ENCODE results near the gene CHIC2. TPM values are rescaled to one million over a fixed set of nuclear protein-coding genes. Genes with fewer than 3 reads are reported as not detected.
A peak's percentile ranks its signal among the peaks of the same experiment; 100 is the strongest.
"Not testable (repeated sequence)": the region's sequence is repeated elsewhere in the genome, so short reads cannot be mapped to it uniquely, and the experiment has no call there.

Gene CHIC2
- total RNA-seq, 1 experiment from 2014 or later: 14.4 TPM

DNA sequence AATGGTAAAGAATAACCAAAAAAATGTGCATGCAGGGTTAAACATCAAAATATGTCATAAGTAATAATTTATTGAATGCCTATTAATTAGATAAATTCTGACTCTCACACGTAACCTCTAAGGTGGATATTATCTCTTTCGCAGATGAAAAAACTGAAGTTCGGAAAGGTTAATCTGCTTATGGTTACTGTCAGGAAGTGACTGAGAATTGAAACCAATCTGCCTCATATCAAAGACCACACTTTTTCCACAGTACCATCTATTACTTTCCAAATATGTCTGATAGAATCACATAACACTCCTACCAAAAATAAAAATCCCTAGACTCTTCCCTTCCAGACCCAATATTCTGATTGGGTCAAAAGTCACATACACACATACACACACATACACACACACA is 6.2 kb downstream of the CHIC2 start:
- no peak for DNase-seq
- H3K36me3 ChIP-seq (replicated peaks; ENCODE audit: control insufficient read depth, insufficient read depth, low read length): no peaks in the 10 kb centered on the region
- no peak overlapping the region for H3K4me3 ChIP-seq (ENCODE audit: insufficient read depth, low read depth, low read length)
- H3K27me3 ChIP-seq (ENCODE audit: control insufficient read depth, insufficient read depth, low read length): no peaks in the 10 kb centered on the region

DNA sequence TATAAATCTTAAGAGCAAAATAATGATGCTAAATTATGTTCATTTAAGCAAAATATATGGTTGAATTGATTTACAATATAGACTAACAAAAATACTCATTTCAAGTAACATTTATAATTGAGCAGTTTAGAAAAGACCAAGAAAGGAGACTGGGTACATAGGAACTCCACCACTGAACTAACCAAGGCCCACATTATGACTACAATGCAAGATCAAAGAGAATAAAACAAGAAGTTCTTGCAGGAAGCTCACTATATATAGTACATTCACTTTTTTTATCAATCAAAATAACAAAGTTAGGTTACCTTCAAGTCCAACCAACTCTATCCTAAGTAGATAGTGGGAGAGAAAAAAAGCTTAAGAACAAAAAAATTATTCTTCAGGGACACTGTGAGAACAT is 8.0 kb downstream of the CHIC2 start:
- no peak for DNase-seq
- Histone ChIP-seq H3K27me3 (ENCODE audit: control insufficient read depth, insufficient read depth, low read length) (no peaks in the 10 kb centered on the region), H3K36me3 (replicated peaks; ENCODE audit: control insufficient read depth, insufficient read depth, low read length) (no peaks in the 10 kb centered on the region), H3K4me3 (ENCODE audit: insufficient read depth, low read depth, low read length) (no peak overlapping the region)

GRCh38 chr4:54055494-54055893 is 8.9 kb downstream of the CHIC2 start:
- Histone ChIP-seq H3K4me3 (ENCODE audit: insufficient read depth, low read depth, low read length) (no peak overlapping the region), H3K27me3 (ENCODE audit: control insufficient read depth, insufficient read depth, low read length) (no peaks in the 10 kb centered on the region), H3K36me3 (replicated peaks; ENCODE audit: control insufficient read depth, insufficient read depth, low read length) (no peaks in the 10 kb centered on the region)
- no peak for DNase-seq

- DNase-seq: no peak
- H3K27me3 ChIP-seq (ENCODE audit: control insufficient read depth, insufficient read depth, low read length): no peaks in the 10 kb centered on the region
- no peaks in the 10 kb centered on the region for H3K36me3 ChIP-seq (replicated peaks; ENCODE audit: control insufficient read depth, insufficient read depth, low read length)
- H3K4me3 ChIP-seq (ENCODE audit: insufficient read depth, low read depth, low read length): no peak overlapping the region
Observed at GRCh38 chr4:54054501-54054900, 9.9 kb downstream of the CHIC2 start.

DNA sequence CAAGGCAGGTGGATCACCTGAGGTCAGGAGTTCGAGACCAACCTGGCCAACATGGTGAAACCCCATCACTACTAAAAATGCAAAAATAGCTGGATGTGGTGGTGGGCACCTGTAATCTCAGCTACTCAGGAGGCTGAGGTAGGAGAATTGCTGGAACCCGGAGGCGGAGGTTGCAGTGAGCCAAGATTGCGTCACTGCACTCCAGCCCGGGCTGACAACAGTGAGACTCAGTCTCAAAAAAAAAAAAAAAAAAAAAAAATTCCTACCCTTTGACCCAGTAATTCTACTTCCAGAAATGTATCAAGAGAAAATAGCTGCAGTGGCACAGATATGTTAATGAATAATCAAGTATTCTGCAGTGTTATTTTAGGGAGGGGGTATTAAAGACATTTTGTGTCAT is 11.1 kb downstream of the CHIC2 start:
- H3K27me3 ChIP-seq (ENCODE audit: control insufficient read depth, insufficient read depth, low read length); DNase-seq; H3K36me3 ChIP-seq (replicated peaks; ENCODE audit: control insufficient read depth, insufficient read depth, low read length); H3K4me3 ChIP-seq (ENCODE audit: insufficient read depth, low read depth, low read length): not testable (repeated sequence)

GRCh38 chr4:54050214-54050904 is 14.0 kb downstream of the CHIC2 start:
- H3K36me3 ChIP-seq (replicated peaks; ENCODE audit: control insufficient read depth, insufficient read depth, low read length): no peaks in the 10 kb centered on the region
- DNase-seq: no peak
- H3K27me3 ChIP-seq (ENCODE audit: control insufficient read depth, insufficient read depth, low read length): no peaks in the 10 kb centered on the region
- no peak overlapping the region for H3K4me3 ChIP-seq (ENCODE audit: insufficient read depth, low read depth, low read length)

GRCh38 chr4:54043630-54044029 is 20.8 kb downstream of the CHIC2 start:
- DNase-seq; H3K27me3 ChIP-seq (ENCODE audit: control insufficient read depth, insufficient read depth, low read length); H3K36me3 ChIP-seq (replicated peaks; ENCODE audit: control insufficient read depth, insufficient read depth, low read length); H3K4me3 ChIP-seq (ENCODE audit: insufficient read depth, low read depth, low read length): not testable (repeated sequence)

DNA sequence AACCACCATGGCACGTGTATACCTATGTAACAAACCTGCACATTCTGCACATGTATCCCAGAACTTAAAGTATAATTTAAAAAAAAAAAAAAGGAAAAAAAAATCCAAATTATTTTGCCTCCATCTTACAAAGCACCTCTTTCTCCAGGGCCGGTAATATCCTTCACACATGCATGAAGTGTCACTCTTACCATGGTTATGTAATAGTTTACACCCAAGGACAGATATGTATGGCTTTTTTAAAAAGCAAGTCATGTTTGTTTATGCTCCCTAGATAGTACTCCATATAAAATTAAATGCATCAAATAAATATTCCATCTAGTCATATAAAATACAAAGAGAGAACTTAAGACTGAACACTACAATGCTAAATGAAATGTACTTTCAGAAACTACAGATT is 22.5 kb downstream of the CHIC2 start:
- no peak for DNase-seq
- Histone ChIP-seq H3K27me3 (ENCODE audit: control insufficient read depth, insufficient read depth, low read length) (no peaks in the 10 kb centered on the region), H3K4me3 (ENCODE audit: insufficient read depth, low read depth, low read length) (no peak overlapping the region), H3K36me3 (replicated peaks; ENCODE audit: control insufficient read depth, insufficient read depth, low read length) (no peaks in the 10 kb centered on the region)

GRCh38 chr4:54041100-54041499 is 23.3 kb downstream of the CHIC2 start:
- H3K36me3 ChIP-seq (replicated peaks; ENCODE audit: control insufficient read depth, insufficient read depth, low read length): no peaks in the 10 kb centered on the region

GRCh38 chr4:54038056-54038455 is 26.3 kb downstream of the CHIC2 start:
- Histone ChIP-seq H3K27me3 (ENCODE audit: control insufficient read depth, insufficient read depth, low read length) (no peaks in the 10 kb centered on the region), H3K4me3 (ENCODE audit: insufficient read depth, low read depth, low read length) (no peak overlapping the region), H3K36me3 (replicated peaks; ENCODE audit: control insufficient read depth, insufficient read depth, low read length) (no peaks in the 10 kb centered on the region)
- DNase-seq: no peak

More at GRCh38 chr4:54041100-54041499, 23.3 kb downstream of the CHIC2 start:
- no peak overlapping the region for H3K4me3 ChIP-seq (ENCODE audit: insufficient read depth, low read depth, low read length)
- no peak for DNase-seq
- no peaks in the 10 kb centered on the region for H3K27me3 ChIP-seq (ENCODE audit: control insufficient read depth, insufficient read depth, low read length)

- no peak for DNase-seq
- Histone ChIP-seq H3K27me3 (ENCODE audit: control insufficient read depth, insufficient read depth, low read length) (no peaks in the 10 kb centered on the region), H3K36me3 (replicated peaks; ENCODE audit: control insufficient read depth, insufficient read depth, low read length) (no peaks in the 10 kb centered on the region), H3K4me3 (ENCODE audit: insufficient read depth, low read depth, low read length) (no peak overlapping the region)
Observed at GRCh38 chr4:54036184-54036583, 28.2 kb downstream of the CHIC2 start.

DNA sequence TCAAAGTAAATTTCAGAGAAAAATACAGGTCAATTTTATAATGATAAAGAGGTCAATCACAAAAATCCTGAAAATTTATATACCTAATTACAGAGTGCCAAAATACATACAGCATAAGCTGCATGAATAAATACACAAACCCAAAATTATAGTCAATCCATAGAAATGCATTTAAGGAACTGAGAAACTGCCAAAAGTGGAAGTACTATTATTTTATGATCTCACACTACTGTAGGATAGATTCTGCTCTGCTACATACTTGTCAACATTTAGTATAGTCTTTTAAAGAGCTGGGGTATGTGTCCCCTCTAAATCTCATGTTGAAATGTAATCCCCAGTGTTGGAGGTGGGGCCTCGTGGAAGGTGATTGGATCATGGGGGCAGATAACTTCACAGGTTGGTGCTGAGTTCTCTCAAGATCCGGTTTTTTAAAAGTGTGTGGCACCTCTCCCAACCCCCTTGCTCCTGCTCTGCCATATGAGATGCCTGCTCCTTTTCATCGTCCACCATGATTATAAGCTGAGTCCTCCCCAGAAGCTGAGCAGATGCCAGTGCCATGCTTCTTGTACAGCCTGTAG is 31.8 kb downstream of the CHIC2 start:
- no peak for DNase-seq
- Histone ChIP-seq H3K27me3 (ENCODE audit: control insufficient read depth, insufficient read depth, low read length) (no peaks in the 10 kb centered on the region), H3K4me3 (ENCODE audit: insufficient read depth, low read depth, low read length) (0 out of 2 replicates have a peak overlapping the region, but pooled peaks have one; percentile 1), H3K36me3 (replicated peaks; ENCODE audit: control insufficient read depth, insufficient read depth, low read length) (no peaks in the 10 kb centered on the region)

DNA sequence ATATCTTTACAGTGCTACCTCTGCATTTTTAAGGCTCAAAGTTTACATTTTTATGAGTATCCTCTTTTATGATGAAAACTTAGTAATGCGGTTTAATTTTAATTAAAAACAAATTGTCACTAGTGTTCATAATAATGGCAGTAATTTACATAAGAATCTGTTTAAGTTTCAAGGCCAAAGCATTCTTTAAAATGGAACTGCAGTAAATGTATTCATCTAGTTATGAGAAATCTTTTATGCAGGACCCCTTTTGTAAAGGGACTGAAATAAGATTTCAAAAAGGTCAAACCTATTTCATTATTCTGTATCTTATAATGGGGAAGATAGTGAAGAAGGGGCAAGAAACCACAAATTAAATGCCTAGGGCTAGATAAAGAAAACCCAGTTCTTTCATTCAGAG is 37.1 kb downstream of the CHIC2 start:
- Histone ChIP-seq H3K36me3 (replicated peaks; ENCODE audit: control insufficient read depth, insufficient read depth, low read length) (no peaks in the 10 kb centered on the region), H3K27me3 (ENCODE audit: control insufficient read depth, insufficient read depth, low read length) (no peaks in the 10 kb centered on the region), H3K4me3 (ENCODE audit: insufficient read depth, low read depth, low read length) (no peak overlapping the region)
- DNase-seq: no peak

DNA sequence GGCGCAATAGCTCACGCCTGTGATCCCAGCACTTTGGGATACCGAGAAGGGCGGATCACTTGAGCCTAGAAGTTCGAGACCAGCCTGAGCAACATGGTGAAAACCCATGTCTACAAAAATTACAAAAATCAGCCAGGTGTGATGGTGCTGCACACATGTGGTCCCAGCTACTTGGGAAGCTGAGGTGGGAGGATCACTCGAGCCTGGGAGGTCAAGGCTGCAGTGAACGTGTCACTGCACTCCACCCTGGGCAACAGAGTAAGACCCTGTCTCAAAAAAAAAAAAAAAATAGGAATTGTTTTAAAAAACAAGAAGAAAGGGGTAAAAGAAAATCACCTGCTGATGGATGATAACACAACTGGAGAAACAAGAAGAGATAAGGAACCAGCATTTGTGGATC is 38.8 kb downstream of the CHIC2 start:
- Histone ChIP-seq H3K27me3 (ENCODE audit: control insufficient read depth, insufficient read depth, low read length) (no peaks in the 10 kb centered on the region), H3K36me3 (replicated peaks; ENCODE audit: control insufficient read depth, insufficient read depth, low read length) (no peaks in the 10 kb centered on the region), H3K4me3 (ENCODE audit: insufficient read depth, low read depth, low read length) (no peak overlapping the region)
- no peak for DNase-seq

DNA sequence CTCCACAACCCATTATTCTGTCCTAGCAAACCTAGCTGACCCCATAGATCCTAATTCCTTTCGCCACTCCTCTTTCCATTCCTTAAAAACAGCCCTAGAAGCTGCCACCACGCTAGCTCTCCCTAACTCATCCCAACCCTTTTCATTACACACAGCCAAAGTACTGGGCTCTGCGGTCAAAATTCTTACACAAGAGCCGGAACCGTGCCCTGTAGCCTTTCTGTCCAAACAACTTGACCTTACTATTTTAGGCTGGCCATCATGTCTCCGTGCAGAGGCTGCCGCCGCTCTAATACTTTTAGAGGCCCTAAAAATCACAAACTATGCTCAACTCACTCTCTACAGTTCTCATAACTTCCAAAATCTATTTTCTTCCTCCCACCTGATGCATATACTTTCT is 41.4 kb downstream of the CHIC2 start:
- DNase-seq; H3K4me3 ChIP-seq (ENCODE audit: insufficient read depth, low read depth, low read length); H3K27me3 ChIP-seq (ENCODE audit: control insufficient read depth, insufficient read depth, low read length); H3K36me3 ChIP-seq (replicated peaks; ENCODE audit: control insufficient read depth, insufficient read depth, low read length): not testable (repeated sequence)

Data from H7 (cell line).